Thoracic aorta (tissue), 2 donors: ENCODE results near the gene LDLR. TPM values are rescaled to one million over a fixed set of nuclear protein-coding genes. Genes with fewer than 3 reads are reported as not detected.
"Not testable (repeated sequence)": the region's sequence is repeated elsewhere in the genome, so short reads cannot be mapped to it uniquely, and the experiment has no call there.

Source experiments
- ATAC-seq: fragments of 150-250 bp; one replicate; pipeline ENCODE4 v1.8.0; 2017; ENCODE audit warnings: low read depth; ENCODE audit not compliant: insufficient number of reproducible peaks, low FRiP score
- DNase-seq: peaks from one replicate; pipeline ENCODE4 v3.0.0-alpha.2; 2020; ENCODE audit warnings: low spot score
- H3K27ac ChIP-seq, 2 donors: fragments of 200-600 bp; sonication (generic); 1 replicate in 1 of 2; 2 replicates in 1 of 2; pipeline ENCODE4 v1.5.1; 2016; ENCODE audit warnings: mild to moderate bottlenecking in 2 of 2, moderate library complexity in 2 of 2
- H3K27me3 ChIP-seq: fragments of 200-600 bp; sonication (generic); replicated peaks from 2 replicates; pipeline ENCODE4 v1.6.0; 2016; ENCODE audit warnings: mild to moderate bottlenecking; ENCODE audit not compliant: insufficient read depth
- H3K36me3 ChIP-seq: fragments of 200-600 bp; sonication (generic); one replicate; pipeline ENCODE4 v1.5.1; 2016
- H3K4me1 ChIP-seq, 2 donors: fragments of 200-600 bp; sonication (generic); 1 replicate in 1 of 2; 2 replicates in 1 of 2; pipeline versions ENCODE4 v1.5.1 to v1.6.0; 2016; ENCODE audit warnings: low read depth in 2 of 2, mild to moderate bottlenecking in 1 of 2; ENCODE audit not compliant: control insufficient read depth in 1 of 2
- H3K4me3 ChIP-seq: fragments of 200-600 bp; sonication (generic); 2 replicates; pipeline ENCODE4 v1.5.1; 2016; ENCODE audit warnings: mild to moderate bottlenecking
- H3K9me3 ChIP-seq: fragments of 200-600 bp; sonication (generic); 2 replicates; pipeline ENCODE4 v1.5.1; 2016
- total RNA-seq, 2 donors: library from RNA; depleted of rRNA; stranded (reverse); fragments of >200 nt; gene quantifications; one replicate each; pipeline versions ENCODE4 v1.1.0 to v1.2.3, GENCODE V29; 2016
- TF ChIP-seq, protein P1 (sequence below): fragments of 200-600 bp; sonication (generic); IDR thresholded peaks from one replicate; pipeline ENCODE4 v1.5.1; 2019; ENCODE audit warnings: antibody characterized with exemption

LDLR gene
- total RNA-seq, 2 donors from 2014 or later, result 39.8 to 108 TPM

DNA sequence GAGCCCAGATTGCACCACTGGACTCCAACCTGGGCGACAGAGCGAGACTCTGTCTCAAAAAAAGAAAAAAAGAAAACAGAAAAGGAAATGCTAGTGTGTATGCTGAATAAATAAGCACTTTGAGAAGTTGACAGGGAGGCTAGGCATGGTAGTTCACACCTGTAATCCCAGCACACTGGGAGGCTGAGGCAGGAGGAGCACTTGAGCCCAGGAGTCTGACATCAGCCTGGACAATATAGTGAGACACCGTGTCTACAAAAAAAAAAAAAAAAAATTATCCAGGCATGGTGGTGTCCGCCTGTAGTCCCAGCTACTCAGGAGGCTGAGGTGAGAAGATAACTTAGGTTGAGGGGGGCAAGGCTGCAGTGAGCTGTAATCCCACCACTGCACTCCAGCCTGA lies 19.1 kb upstream of the LDLR start:
- Histone ChIP-seq H3K4me3 (no peak overlapping the region), H3K27me3 (no peaks in the 10 kb centered on the region), H3K36me3 (no peaks in the 10 kb centered on the region), H3K27ac (no peak overlapping the region), H3K4me1 (no peaks in the 10 kb centered on the region), H3K9me3 (no peaks in the 10 kb centered on the region)
- TF ChIP-seq, protein P1, sequence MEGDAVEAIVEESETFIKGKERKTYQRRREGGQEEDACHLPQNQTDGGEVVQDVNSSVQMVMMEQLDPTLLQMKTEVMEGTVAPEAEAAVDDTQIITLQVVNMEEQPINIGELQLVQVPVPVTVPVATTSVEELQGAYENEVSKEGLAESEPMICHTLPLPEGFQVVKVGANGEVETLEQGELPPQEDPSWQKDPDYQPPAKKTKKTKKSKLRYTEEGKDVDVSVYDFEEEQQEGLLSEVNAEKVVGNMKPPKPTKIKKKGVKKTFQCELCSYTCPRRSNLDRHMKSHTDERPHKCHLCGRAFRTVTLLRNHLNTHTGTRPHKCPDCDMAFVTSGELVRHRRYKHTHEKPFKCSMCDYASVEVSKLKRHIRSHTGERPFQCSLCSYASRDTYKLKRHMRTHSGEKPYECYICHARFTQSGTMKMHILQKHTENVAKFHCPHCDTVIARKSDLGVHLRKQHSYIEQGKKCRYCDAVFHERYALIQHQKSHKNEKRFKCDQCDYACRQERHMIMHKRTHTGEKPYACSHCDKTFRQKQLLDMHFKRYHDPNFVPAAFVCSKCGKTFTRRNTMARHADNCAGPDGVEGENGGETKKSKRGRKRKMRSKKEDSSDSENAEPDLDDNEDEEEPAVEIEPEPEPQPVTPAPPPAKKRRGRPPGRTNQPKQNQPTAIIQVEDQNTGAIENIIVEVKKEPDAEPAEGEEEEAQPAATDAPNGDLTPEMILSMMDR, result no peak
- DNase-seq (no peak), ATAC-seq (no peak)

DNA sequence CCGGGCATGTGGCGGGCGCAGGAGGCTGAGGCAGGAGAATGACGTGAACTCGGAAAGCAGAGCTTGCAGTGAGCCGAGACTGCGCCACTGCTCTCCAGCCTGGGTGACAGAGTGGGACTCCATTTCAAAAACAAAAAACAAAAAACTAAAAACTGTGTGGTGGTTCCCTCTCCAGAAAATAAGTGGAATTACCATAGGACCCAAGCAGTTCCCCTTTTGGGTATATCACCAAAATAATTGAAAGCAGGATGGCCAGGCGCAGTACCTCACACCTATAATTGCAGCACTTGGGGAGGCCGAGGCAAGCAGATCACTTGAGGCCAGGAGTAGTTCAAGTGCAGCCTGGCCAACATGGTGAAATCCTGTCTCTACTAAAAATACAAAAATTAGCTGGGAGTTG lies 15.7 kb upstream of the LDLR start:
- no peaks in the 10 kb centered on the region for H3K27me3 ChIP-seq
- no peak overlapping the region for H3K4me3 ChIP-seq
- H3K27ac ChIP-seq, result no peak overlapping the region
- no peaks in the 10 kb centered on the region for H3K9me3 ChIP-seq
- no peak for DNase-seq
- TF ChIP-seq, protein P1, result no peak
- no peaks in the 10 kb centered on the region for H3K36me3 ChIP-seq
- no peak for ATAC-seq
- no peaks in the 10 kb centered on the region for H3K4me1 ChIP-seq

DNA sequence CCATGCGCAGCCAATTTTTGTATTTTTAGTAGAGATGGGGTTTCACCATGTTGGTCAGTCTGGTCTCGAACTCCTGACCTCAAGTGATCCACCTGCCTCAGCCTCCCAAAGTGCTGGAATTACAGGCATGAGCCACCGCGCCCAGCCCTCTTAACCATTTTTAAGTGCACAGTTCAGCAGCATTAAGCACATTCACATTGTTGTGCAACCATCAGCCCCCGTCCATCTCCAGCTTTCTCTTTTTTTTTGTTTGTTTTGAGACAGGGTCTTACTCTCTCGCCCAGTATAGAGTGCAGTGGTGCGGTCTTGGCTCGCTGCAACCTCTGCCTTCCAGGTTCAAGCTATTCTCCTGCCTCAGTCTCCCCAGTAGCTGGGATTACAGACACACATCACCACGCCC lies 12.5 kb upstream of the LDLR start:
- not testable (repeated sequence) for H3K36me3 ChIP-seq, H3K4me1 ChIP-seq, H3K4me3 ChIP-seq, DNase-seq, H3K27me3 ChIP-seq, H3K9me3 ChIP-seq, ATAC-seq, H3K27ac ChIP-seq

DNA sequence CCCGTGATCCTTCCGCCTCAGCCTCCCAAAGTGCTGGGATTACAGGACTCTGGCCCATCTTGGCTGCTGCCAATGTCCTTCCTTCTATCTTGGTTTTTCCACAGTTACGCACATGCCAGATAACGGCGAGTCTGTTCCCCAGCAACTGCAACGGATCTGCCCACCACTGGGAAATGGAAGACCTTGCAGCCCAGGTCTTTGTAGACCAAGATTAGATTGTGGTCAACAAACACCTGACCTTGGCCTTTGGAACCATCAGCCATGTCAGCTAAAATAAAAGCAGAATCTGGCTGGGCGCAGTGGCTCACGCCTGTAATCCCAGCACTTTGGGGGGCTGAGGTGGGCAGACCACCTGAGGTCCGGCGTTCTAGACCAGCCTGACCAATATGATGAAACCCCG lies 10.4 kb upstream of the LDLR start:
- no peak overlapping the region for H3K4me3 ChIP-seq
- no peaks in the 10 kb centered on the region for H3K36me3 ChIP-seq
- no peaks in the 10 kb centered on the region for H3K27me3 ChIP-seq
- no peak for ATAC-seq
- peaks cover 3 to 4% of the 10 kb centered on the region in 2 donors for H3K4me1 ChIP-seq
- H3K9me3 ChIP-seq, result no peaks in the 10 kb centered on the region
- DNase-seq, result no peak
- no peak overlapping the region for H3K27ac ChIP-seq
- TF ChIP-seq, protein P1, result no peak

DNA sequence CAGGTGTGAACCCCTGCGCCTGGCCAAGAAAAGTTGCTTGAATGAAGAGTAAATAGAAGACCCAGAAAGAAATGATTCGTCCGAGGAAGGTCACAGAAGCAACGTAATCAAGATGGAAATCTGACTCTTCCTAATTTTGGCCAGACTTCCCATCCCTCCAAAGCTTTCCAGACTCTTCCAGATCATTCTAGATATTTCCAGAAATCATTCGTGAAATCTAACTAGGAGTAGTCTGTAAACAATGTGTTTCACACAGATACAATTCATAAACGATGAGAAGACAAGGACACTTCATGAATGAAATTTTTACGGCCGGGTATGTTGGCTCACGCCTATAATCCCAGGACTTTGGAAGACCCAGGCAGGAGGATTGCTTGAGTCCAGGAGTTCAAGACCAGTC lies 9.3 kb upstream of the LDLR start:
- Histone ChIP-seq H3K9me3 (no peaks in the 10 kb centered on the region), H3K36me3 (no peaks in the 10 kb centered on the region), H3K4me3 (no peak overlapping the region), H3K27ac (no peak overlapping the region), H3K27me3 (no peaks in the 10 kb centered on the region), H3K4me1 (peaks cover 5 to 15% of the 10 kb centered on the region in 2 donors)
- TF ChIP-seq, protein P1, result no peak
- DNase-seq, result no peak
- no peak for ATAC-seq

DNA sequence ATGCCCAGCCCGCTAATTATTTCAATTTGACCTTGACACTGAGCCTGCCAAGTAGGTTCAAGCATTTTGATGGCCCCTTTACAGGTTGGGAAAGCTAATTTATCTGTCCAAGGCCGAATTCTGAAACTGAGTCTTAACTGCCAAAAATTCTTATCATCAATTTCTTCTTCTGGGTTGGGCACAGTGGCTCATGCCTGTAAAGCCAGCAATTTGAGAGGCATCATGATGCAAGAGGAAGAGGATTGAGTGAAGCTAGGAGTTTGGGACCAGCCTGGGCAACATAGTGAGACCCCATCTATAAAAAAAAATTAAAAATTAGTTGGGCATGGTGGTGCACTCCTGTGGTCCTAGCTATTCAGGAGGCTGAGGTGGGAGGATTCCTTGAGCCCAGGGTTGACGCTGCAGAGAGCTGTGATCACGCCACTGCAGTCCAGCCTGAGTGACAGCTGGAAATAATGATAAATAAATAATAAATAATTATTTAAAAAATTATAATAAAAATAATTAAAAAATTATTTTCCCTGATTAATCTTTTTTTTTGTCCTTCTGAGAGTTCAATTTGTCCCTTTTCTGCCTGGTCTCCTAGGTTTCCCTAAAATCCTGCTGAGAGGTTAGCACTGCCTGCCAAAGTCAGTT lies 1.3 kb upstream of the LDLR start:
- DNase-seq (no peak), ATAC-seq (no peak)
- Histone ChIP-seq H3K27me3 (no peaks in the 10 kb centered on the region), H3K4me1 (peaks cover 21 to 68% of the 10 kb centered on the region in 2 donors), H3K4me3 (no peak overlapping the region), H3K27ac (peak overlapping the region; percentile 89 to 98), H3K9me3 (no peaks in the 10 kb centered on the region), H3K36me3 (no peaks in the 10 kb centered on the region)
- TF ChIP-seq, protein P1, result no peak
